Mononuclear cell (primary cell): ENCODE measurements around the gene KCNK3. TPM values are rescaled to one million over a fixed set of nuclear protein-coding genes. Genes with fewer than 3 reads are reported as not detected.

Experiments
- H3K27me3 ChIP-seq: 2 replicates; pipeline ENCODE4 v1.6.0; 2011; ENCODE audit warnings: low read length, control low read depth; ENCODE audit not compliant: insufficient read depth
- H3K4me1 ChIP-seq: 2 replicates; pipeline ENCODE4 v1.5.1; 2011; ENCODE audit warnings: mild to moderate bottlenecking, low read length, control low read depth; ENCODE audit not compliant: insufficient read depth
- H3K4me3 ChIP-seq: 2 replicates; pipeline ENCODE4 v1.5.1; 2011; ENCODE audit warnings: mild to moderate bottlenecking, low read length, moderate library complexity
- H3K9me3 ChIP-seq: 2 replicates; pipeline ENCODE4 v1.5.1; 2011; ENCODE audit warnings: low read depth, mild to moderate bottlenecking, control low read depth, low read length
- total RNA-seq: library from RNA; depleted of rRNA; stranded (reverse); fragments of >200 nt; gene quantifications from one replicate; pipeline ENCODE4 v1.2.3, GENCODE V29; 2012

Gene KCNK3
- total RNA-seq, 1 donor = 0.21 TPM

DNA sequence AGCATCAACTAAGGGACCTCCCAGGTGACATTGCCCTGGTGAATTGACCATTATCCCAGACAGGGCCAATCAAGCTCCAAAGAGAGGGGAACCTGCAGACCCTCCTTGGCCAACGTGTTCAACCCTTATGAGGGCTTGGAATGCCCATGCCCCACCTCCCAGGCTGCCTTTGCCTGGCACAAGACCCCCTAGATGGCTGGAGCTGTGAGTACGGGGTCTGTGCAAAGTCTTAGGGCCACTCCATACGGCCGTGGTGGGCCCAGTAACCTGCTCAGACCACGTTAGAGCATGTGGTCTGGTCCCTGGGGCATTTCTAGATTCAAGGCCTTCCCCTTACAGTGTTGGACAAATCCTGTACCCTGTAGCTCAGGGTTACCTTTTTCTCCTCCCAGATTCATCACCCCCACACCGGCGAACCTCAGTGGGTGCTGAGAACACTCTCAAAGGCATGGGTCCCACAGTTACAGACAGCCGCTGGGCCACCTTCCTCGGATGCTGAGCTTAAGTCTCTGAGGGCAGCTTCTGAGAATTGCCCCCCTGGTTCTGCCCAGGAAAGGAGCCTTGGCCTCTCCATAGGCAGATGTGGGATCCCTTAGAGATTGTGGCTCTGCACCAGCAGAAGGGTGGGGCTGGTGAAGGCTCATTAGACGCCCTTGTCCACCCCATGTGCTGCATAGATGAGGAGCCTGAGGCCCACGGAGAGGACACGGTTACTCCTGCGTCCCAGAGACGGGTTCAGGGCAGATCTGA lies 18.3 kb upstream of the KCNK3 start:
- Histone ChIP-seq H3K4me1 (no peaks in the 10 kb centered on the region), H3K4me3 (no peak overlapping the region), H3K9me3 (no peaks in the 10 kb centered on the region), H3K27me3 (no peaks in the 10 kb centered on the region)

DNA sequence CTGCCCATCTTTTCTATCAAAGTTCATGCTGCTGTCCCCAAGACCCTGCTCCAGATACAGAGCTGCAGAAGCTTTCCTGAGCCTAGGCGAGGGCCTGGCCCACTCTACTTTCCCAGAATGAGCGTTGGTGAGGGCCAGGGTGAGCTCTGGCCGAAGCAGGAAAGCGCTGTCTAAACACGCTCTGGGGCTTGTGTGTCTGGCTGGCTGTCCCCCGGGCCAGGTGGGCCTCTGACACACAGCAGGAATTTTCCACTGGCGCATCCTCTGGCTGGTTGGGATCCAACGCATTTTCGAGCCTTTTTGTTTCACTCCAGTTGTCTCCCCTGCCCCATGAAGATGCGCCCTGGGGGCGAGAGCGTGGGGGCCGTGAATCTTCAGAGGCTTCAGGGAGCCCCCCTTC lies 17.8 kb upstream of the KCNK3 start:
- no peaks in the 10 kb centered on the region for H3K9me3 ChIP-seq
- no peaks in the 10 kb centered on the region for H3K4me1 ChIP-seq
- no peaks in the 10 kb centered on the region for H3K27me3 ChIP-seq
- no peak overlapping the region for H3K4me3 ChIP-seq

DNA sequence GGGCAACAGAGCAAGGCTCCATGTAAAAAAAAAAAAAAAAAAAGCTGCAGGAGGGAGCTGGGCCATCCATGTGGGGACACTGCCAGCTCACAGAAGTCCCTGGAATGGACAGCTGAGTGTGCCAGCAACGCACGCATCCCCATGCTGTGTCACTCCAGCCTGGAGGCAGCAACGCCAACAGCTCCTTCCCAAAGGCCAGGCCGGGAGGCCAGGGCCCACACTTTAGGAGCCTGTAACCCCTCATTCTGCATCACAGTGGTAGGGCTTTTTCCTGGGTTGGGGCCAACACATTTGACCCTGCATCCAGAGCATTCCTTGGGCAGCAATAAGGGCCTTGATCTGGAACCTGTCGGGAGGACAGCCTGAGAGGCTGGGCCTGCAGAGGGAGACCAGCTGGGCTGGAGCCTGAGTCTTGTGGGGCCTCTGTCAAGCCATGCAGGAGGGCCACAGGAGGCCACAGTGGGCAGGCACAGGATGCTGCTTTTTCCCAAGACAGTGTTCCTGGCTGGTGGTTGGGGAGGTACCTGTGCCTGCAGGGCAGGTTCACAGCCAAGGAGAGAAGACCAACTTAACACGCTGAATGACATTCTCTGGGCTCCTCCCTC lies 16.8 kb upstream of the KCNK3 start:
- H3K4me1 ChIP-seq = no peaks in the 10 kb centered on the region
- H3K27me3 ChIP-seq = no peaks in the 10 kb centered on the region
- no peaks in the 10 kb centered on the region for H3K9me3 ChIP-seq
- no peak overlapping the region for H3K4me3 ChIP-seq

DNA sequence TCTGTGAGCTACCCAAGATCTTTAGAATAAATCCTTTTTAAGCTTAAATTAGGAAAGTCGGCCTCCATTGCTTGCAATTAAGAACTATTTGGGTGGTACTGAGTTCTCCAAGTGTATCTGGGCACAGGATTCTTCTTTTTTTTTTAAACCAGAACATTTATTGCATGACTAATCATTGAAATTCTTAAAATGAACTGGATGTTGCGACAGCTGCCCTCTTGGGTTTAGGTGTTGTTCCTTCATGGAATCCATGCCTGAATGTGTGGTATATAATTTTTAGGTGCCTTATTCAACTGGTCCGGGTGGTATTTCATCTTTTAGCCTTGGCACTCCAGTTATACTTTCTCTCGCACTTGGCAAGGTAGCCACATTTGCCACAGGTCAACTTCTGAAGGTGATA lies 14.5 kb upstream of the KCNK3 start:
- H3K4me3 ChIP-seq = no peak overlapping the region
- no peaks in the 10 kb centered on the region for H3K27me3 ChIP-seq
- no peaks in the 10 kb centered on the region for H3K4me1 ChIP-seq
- H3K9me3 ChIP-seq = no peaks in the 10 kb centered on the region

DNA sequence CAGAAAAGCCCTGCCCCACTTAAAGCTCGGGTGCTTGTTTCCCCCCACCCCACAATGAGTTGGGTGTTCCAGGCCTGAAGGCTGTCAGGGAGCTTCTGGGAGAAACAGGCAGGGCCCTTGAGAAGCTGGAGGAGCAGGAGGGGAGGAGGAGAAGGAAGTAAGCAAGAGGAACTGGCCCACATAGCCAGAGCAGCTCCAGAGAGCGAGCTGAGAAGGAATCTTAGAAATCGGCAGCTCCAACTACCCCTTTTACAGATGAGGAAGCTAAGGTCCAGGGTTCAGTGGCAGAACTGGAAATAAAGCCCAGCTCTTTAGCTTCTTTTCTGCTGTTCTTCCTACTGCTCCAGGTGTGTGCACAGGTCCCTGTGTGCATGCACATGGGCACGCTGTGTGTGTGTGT lies 12.7 kb upstream of the KCNK3 start:
- H3K4me1 ChIP-seq = no peaks in the 10 kb centered on the region
- H3K4me3 ChIP-seq = no peak overlapping the region
- no peaks in the 10 kb centered on the region for H3K27me3 ChIP-seq
- no peaks in the 10 kb centered on the region for H3K9me3 ChIP-seq

DNA sequence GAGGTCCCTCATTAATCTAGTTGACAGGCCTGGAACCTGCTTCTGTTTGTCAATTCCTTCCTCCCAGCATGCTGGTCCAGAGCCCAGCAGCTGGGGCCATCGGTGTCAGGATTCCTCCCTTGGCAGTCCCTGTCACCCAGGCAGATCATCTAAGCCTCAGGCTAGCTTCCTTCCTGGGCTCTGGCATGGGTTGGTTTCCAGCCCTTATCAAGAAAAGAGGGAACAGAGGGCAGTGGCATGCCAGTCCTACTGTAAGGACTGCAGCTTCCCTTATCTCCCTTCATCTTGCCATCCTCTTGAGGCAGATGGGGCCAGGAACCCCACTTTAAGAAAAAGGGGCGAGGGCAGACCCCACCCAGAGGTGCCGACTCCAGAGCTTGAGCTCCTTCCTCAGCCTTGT lies 10.9 kb upstream of the KCNK3 start:
- H3K27me3 ChIP-seq = no peaks in the 10 kb centered on the region

DNA sequence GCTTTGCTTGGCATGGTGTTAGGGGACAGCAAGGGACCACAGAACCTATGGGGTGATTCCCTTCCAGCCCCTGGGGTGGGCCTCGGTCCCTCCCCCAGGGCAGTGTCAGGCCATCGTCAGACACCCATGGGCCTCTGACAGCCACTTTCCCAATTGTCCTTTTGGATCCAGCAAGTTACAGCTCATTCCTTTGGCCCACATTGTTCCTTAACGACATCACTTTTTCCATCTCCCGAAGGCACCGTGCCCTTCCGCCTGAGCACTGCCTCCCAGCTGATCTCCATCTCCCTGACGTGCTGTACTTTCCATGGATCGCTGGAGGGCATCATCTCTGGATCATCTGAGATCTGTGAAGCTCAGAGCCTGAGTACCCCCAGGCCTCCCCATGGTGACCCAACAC lies 10.4 kb upstream of the KCNK3 start:
- Histone ChIP-seq H3K4me3 (no peak overlapping the region), H3K4me1 (no peaks in the 10 kb centered on the region), H3K9me3 (no peaks in the 10 kb centered on the region), H3K27me3 (no peaks in the 10 kb centered on the region)

More for the DNA sequence above, 10.9 kb upstream of the KCNK3 start:
- Histone ChIP-seq H3K4me3 (no peak overlapping the region), H3K4me1 (no peaks in the 10 kb centered on the region), H3K9me3 (no peaks in the 10 kb centered on the region)

DNA sequence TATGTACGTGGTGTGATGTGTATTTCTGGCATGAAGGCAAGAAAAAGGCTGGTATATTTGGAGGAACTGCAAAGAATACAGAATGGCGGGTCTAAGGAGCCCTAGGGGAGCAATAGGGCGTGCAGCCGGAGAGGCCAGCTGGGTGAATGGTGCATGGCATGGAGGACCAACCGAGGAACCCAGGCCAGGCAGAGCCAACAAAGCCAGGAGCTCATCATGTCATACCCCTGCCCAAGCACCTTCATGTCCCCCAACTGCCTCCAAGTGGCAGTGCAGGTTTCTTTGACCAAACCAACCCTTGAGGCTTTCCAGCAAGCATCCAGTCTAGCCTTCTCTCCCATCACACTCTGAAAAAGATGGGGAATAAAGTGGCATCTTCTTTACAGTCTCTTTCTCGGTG lies 8.9 kb upstream of the KCNK3 start:
- H3K4me1 ChIP-seq = no peaks in the 10 kb centered on the region
- no peak overlapping the region for H3K4me3 ChIP-seq
- no peaks in the 10 kb centered on the region for H3K27me3 ChIP-seq
- H3K9me3 ChIP-seq = no peaks in the 10 kb centered on the region

DNA sequence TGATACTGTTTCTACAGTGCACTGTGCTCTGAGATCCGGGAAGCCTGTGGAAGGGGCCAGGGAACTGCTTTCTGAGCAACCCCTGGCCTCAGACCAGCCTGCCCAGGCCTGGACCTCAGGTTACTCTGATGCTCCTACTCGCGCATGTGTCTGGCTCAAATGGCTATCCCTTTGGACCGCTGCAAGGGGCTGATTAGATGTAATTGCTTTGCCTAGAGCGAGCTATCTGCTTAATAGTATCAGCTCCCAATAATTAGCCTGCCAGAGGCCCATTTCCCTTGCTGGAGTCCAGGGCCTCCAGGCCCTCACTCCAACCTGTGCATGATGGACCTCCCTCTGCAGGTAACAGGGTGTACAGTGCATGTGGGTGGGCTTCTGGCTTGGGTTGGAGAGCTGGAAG lies 7.2 kb upstream of the KCNK3 start:
- Histone ChIP-seq H3K4me3 (no peak overlapping the region), H3K9me3 (no peaks in the 10 kb centered on the region), H3K4me1 (no peaks in the 10 kb centered on the region), H3K27me3 (peaks cover 3% of the 10 kb centered on the region)

DNA sequence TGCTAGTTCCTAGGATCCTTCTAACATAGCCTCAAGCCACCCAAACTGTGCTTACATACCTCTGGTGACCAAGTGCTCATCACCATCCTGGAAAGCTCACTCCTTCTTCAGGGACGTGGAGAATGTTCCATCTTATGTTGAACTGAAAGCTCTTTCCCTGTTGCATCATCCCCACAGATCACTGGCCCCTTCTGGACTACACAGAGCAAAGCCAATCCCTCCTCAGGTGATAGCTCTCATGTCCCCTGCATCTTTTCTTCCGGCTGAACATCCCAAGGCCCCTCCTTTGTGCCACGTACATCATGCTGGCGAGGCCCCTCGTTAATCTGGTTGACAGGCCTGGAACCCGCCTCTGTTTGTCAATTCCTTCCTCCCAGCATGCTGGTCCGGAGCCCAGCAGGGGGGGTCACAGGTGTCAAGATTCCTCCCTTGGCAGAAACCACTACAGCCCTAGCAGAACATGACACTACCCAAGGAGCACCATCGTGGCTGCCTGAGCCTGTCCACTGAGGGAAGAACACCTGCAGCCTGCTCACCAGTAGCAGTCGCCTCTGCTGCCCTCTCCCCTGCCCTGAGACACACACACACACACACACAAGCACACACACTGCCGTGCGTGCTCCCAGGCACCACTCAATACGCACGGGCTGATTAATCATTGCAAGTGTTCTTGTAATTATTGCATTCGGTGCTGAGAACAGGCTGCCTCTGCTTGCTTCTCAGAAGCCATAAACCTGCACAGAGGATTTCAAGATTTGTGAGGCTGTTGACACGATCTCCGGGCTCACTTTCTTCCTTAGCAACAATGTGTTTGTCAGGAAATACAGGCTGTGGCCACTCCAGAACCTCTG lies 6.3 kb upstream of the KCNK3 start:
- no peaks in the 10 kb centered on the region for H3K9me3 ChIP-seq
- no peaks in the 10 kb centered on the region for H3K4me1 ChIP-seq
- H3K27me3 ChIP-seq = peaks cover 8% of the 10 kb centered on the region
- H3K4me3 ChIP-seq = no peak overlapping the region

DNA sequence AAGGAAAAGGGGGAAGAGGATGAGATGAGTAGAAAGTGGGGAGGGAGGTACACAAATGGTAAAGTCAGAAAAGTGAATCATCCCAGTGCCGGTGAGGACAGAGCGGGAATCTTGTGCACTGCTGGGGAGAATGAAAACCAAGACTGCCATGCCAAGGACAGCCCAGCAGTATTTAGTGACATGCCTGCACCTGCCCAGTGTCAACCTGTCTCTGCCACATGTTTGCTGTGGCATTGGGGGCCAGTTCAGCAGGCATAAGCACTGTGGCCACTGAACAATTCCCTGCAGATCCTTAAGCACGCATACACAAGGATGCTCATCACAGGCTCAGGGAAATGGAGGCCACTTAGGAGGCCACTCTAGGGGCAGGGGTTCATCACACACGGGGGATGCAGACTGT lies 5.2 kb upstream of the KCNK3 start:
- no peaks in the 10 kb centered on the region for H3K9me3 ChIP-seq

DNA sequence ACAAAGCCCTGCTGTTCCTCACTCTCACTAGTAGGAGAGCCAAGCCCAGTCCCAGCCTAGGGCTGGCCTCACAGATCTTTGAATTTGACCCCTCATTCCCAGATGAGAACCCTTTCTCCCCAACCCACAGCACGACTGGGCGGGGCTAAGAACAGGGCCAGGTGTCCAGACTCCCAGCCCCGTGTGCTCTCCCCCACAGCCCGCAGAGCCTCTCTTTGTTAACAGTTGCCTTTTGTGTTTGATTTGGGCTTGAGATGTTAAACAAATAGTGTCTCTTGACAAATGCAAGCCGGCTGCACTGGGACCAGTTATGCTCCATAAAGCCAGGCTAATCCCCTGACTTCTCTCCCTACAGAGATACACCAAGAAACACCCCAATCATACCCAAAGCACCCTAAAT lies 4.7 kb upstream of the KCNK3 start:
- H3K27me3 ChIP-seq = peaks cover 18% of the 10 kb centered on the region
- H3K4me1 ChIP-seq = no peaks in the 10 kb centered on the region
- no peak overlapping the region for H3K4me3 ChIP-seq
- no peaks in the 10 kb centered on the region for H3K9me3 ChIP-seq

More for the DNA sequence above, 5.2 kb upstream of the KCNK3 start:
- Histone ChIP-seq H3K4me3 (no peak overlapping the region), H3K27me3 (peaks cover 18% of the 10 kb centered on the region), H3K4me1 (no peaks in the 10 kb centered on the region)

DNA sequence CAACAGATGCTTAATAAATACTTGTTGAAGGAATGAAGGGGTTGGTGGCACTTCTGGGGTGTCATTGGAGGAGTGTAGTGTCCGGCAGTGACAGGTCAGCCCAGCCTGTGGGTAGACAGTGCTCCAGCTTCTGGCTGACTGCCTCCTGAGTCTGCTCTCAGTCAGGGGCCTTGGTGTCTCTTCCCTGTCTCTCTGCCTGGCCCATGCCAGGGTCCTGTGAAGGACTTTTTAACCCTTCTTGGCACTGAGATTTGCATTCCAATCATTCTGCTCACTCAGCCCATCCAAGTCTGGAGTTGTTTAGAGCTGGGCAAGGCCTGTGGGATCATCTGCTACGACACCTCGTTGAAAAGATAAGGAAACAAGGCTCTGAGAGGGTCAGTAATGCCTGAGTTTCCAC lies 1.4 kb upstream of the KCNK3 start:
- no peak overlapping the region for H3K4me3 ChIP-seq
- no peaks in the 10 kb centered on the region for H3K9me3 ChIP-seq
- no peaks in the 10 kb centered on the region for H3K4me1 ChIP-seq
- peaks cover 45% of the 10 kb centered on the region for H3K27me3 ChIP-seq

DNA sequence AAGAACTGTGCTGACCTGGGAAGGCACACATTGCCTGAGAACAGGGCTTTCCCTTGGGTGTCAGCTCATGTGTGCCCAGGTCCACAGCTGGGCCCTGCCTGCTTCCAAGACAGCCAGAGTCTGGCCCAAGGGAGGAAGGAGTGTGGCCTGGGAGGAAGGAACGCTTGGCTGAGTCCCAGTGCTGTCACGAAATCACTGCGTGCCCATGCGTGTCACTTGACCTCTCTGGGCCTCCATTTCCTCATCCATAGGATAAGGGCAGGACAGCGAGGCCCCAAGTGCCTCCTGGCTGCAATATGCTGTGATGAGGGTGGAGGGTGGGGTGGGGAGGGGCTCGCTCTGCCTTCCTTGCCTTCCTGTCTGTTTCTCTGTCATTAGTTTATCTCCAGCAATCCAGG lies 642 bp upstream of the KCNK3 start:
- H3K4me3 ChIP-seq = no peak overlapping the region
- no peaks in the 10 kb centered on the region for H3K4me1 ChIP-seq
- peaks cover 51% of the 10 kb centered on the region for H3K27me3 ChIP-seq
- H3K9me3 ChIP-seq = no peaks in the 10 kb centered on the region
